GM23338 (cell line): ENCODE measurements around the gene UGT2A3. TPM values are rescaled to one million over a fixed set of nuclear protein-coding genes. Genes with fewer than 3 reads are reported as not detected.

Source experiments
- ATAC-seq: fragments of 200-7000 bp; cut with Tn5 transposase; 3 replicates; pipeline ENCODE4 v1.9.1; 2020
- DNase-seq: peaks from one replicate; pipeline ENCODE4 v3.0.0-alpha.2; 2015; ENCODE audit warnings: low spot score
- H2AFZ ChIP-seq: fragments of 200-600 bp; sonication (generic); 2 replicates; pipeline ENCODE4 v1.8.0; 2016; ENCODE audit warnings: antibody characterized with exemption, mild to moderate bottlenecking, moderate library complexity
- H3F3A ChIP-seq: fragments of 200-600 bp; sonication (generic); replicated peaks from 2 replicates; pipeline ENCODE4 v1.8.0; 2017; ENCODE audit warnings: antibody characterized with exemption, mixed run types, low read depth
- H3K27ac ChIP-seq: fragments of 200-600 bp; sonication (generic); 2 replicates; pipeline ENCODE4 v1.6.1; 2016; ENCODE audit warnings: low read depth
- H3K27me3 ChIP-seq: fragments of 200-600 bp; sonication (generic); 2 replicates; pipeline ENCODE4 v1.8.0; 2016; ENCODE audit warnings: mild to moderate bottlenecking, mixed run types, moderate library complexity; ENCODE audit not compliant: insufficient read depth
- H3K36me3 ChIP-seq: fragments of 200-600 bp; sonication (generic); 2 replicates; pipeline ENCODE4 v1.8.0; 2016; ENCODE audit warnings: mild to moderate bottlenecking; ENCODE audit not compliant: insufficient read depth
- H3K4me1 ChIP-seq: fragments of 200-600 bp; sonication (generic); 2 replicates; pipeline ENCODE4 v1.8.0; 2016; ENCODE audit warnings: mild to moderate bottlenecking, moderate library complexity; ENCODE audit not compliant: insufficient read depth
- H3K4me2 ChIP-seq: fragments of 200-600 bp; sonication (generic); 2 replicates; pipeline ENCODE4 v1.7.1; 2017; ENCODE audit warnings: mixed run types
- H3K4me3 ChIP-seq: fragments of 200-600 bp; sonication (generic); 2 replicates; pipeline ENCODE4 v1.6.1; 2016; ENCODE audit warnings: mixed run types
- H3K79me2 ChIP-seq: fragments of 200-600 bp; sonication (generic); replicated peaks from 2 replicates; pipeline ENCODE4 v1.8.0; 2017; ENCODE audit warnings: mild to moderate bottlenecking; ENCODE audit not compliant: insufficient read depth
- H3K9me2 ChIP-seq: fragments of 200-600 bp; sonication (generic); 2 replicates; pipeline ENCODE4 v1.8.0; 2017; ENCODE audit not compliant: insufficient read depth
- H4K20me1 ChIP-seq: fragments of 200-600 bp; sonication (generic); replicated peaks from 2 replicates; pipeline ENCODE4 v1.8.0; 2017; ENCODE audit warnings: mild to moderate bottlenecking; ENCODE audit not compliant: insufficient read depth
- H3K27ac Mint-ChIP-seq: 2 replicates; pipeline ENCODE4 v1.8.0; 2020; ENCODE audit warnings: inconsistent platforms, mild to moderate bottlenecking, moderate library complexity, mixed read lengths
- H3K27me3 Mint-ChIP-seq: 3 replicates; pipeline ENCODE4 v1.8.0; 2022; ENCODE audit warnings: low read depth, mild to moderate bottlenecking, moderate library complexity, mixed read lengths, inconsistent platforms; ENCODE audit not compliant: insufficient read depth, poor library complexity
- H3K36me3 Mint-ChIP-seq: 3 replicates; pipeline ENCODE4 v1.8.0; 2021; ENCODE audit warnings: low read depth, mild to moderate bottlenecking, inconsistent platforms, moderate library complexity, mixed read lengths
- H3K4me1 Mint-ChIP-seq: 3 replicates; pipeline ENCODE4 v1.8.0; 2020; ENCODE audit warnings: mild to moderate bottlenecking, inconsistent platforms, mixed read lengths
- H3K4me3 Mint-ChIP-seq: 3 replicates; pipeline ENCODE4 v1.8.0; 2021; ENCODE audit warnings: moderate library complexity, mild to moderate bottlenecking, inconsistent platforms, mixed read lengths
- H3K9me3 Mint-ChIP-seq: 3 replicates; pipeline ENCODE4 v1.8.0; 2020; ENCODE audit warnings: moderate library complexity, mild to moderate bottlenecking, inconsistent platforms, mixed read lengths
- CREB1 ChIP-seq: fragments of 250-450 bp; sonication (Bioruptor Pico); IDR thresholded peaks from 2 replicates; pipeline ENCODE4 v1.5.0; 2020; ENCODE audit warnings: low read depth, mild to moderate bottlenecking, moderate library complexity
- EZH2 ChIP-seq: fragments of 200-600 bp; sonication (generic); IDR thresholded peaks from one replicate; pipeline ENCODE4 v1.8.0; 2017; ENCODE audit warnings: antibody characterized with exemption, mild to moderate bottlenecking, low read depth; ENCODE audit not compliant: unreplicated experiment
- EZH2phosphoT487 ChIP-seq: fragments of 200-600 bp; sonication (generic); IDR thresholded peaks from one replicate; pipeline ENCODE4 v1.8.1; 2018; ENCODE audit warnings: antibody characterized with exemption; ENCODE audit not compliant: unreplicated experiment
- JUNB ChIP-seq: IDR thresholded peaks from one replicate; pipeline ENCODE4 v1.6.1; 2016; ENCODE audit warnings: antibody characterized with exemption; ENCODE audit not compliant: unreplicated experiment
- NANOG ChIP-seq: IDR thresholded peaks from 2 replicates; pipeline ENCODE4 v1.6.1; 2016; ENCODE audit warnings: antibody characterized with exemption, borderline replicate concordance
- POLR2AphosphoS5 ChIP-seq: IDR thresholded peaks from 2 replicates; pipeline ENCODE4 v1.6.1; 2016; ENCODE audit warnings: antibody characterized with exemption, low read depth
- STAT1 ChIP-seq: IDR thresholded peaks from one replicate; pipeline ENCODE4 v1.6.1; 2016; ENCODE audit warnings: antibody characterized with exemption; ENCODE audit not compliant: unreplicated experiment
- ZNF114 ChIP-seq: fragments of 250-450 bp; sonication (Bioruptor Pico); IDR thresholded peaks from 2 replicates; pipeline ENCODE4 v1.5.0; 2020; ENCODE audit warnings: mild to moderate bottlenecking, moderate library complexity
- ZNF331 ChIP-seq: fragments of 250-450 bp; sonication (Bioruptor Pico); IDR thresholded peaks from 2 replicates; pipeline ENCODE4 v1.5.0; 2020; ENCODE audit warnings: low read depth, mild to moderate bottlenecking, moderate library complexity
- polyA plus RNA-seq: library from polyadenylated mRNA; unstranded; fragments of >200 nt; fragmentation: Nextera tagmentation; extraction: Ambion mirVana; gene quantifications from 2 replicates; pipeline ENCODE4 v1.2.1, GENCODE V29; 2016
- total RNA-seq: library from RNA; depleted of rRNA; stranded (reverse); fragments of >200 nt; shearing (Covaris generic); gene quantifications from 2 replicates; pipeline ENCODE4 v1.2.3, GENCODE V29; 2014
- TF ChIP-seq, protein P1 (sequence below): IDR thresholded peaks from one replicate; pipeline ENCODE4 v1.6.1; 2018; ENCODE audit warnings: antibody characterized with exemption; ENCODE audit not compliant: unreplicated experiment
- TF ChIP-seq, protein P2 (sequence below), 2 experiments: fragments of 200-600 bp in 1 of 2; sonication (generic) in 1 of 2; conservative IDR thresholded peaks; 2 replicates each; pipeline versions ENCODE4 v1.5.1 to v1.6.1; 2016 to 2017; ENCODE audit warnings: antibody characterized with exemption in 2 of 2, low read depth in 2 of 2, mild to moderate bottlenecking in 2 of 2, moderate library complexity in 1 of 2
- TF ChIP-seq, protein P3 (sequence below): fragments of 250-450 bp; sonication (Bioruptor Pico); IDR thresholded peaks from 2 replicates; pipeline ENCODE4 v1.5.0; 2020; ENCODE audit warnings: mild to moderate bottlenecking, moderate library complexity
- TF ChIP-seq, protein P4 (sequence below): IDR thresholded peaks from 2 replicates; pipeline ENCODE4 v1.6.1; 2016; ENCODE audit warnings: antibody characterized with exemption

The UGT2A3 gene
- total and polyA plus RNA-seq, 2 experiments from 2014 or later, result not detected

DNA sequence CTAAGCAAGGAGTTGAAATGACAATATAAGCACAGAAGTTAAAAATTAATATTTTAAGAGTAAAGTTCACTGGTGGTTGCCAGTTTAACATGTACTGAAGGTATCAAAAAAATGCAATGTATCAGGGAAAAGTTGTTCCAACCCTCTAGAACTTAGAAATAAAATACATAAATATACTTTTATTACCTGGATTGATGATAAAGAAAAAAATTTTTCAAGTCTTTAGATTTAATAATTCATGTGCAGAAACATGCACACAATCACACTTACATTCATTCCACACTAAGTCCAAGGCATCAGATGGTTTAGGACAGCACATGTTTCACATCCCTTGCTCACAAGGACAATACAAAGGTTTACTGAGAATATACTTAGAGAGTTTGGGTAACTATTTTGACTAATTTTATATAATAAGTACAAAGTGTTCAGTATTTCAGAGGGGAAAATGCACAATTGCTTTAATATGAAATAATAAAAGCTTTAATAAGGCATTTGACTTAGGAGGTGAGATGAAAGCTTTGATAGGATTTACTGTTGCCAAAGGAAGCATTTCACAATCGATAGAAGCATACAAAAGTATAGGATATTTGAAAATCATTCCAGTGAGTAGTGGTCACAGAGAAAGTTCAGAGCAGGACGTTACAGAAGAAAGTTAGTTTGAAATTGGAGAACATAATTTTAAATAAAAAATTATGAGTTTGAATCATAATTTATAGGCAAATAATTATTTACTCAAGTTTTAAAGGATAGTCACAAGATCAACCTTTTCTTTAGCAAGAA is 392 bp upstream of the UGT2A3 start:
- no peaks in the 10 kb centered on the region for H4K20me1 ChIP-seq
- no peaks in the 10 kb centered on the region for H3K4me1 ChIP-seq
- H3F3A ChIP-seq, result no peaks in the 10 kb centered on the region
- H3K4me1 Mint-ChIP-seq, result peaks cover 8% of the 10 kb centered on the region
- TF ChIP-seq JUNB, result no peak
- TF ChIP-seq, protein P1, sequence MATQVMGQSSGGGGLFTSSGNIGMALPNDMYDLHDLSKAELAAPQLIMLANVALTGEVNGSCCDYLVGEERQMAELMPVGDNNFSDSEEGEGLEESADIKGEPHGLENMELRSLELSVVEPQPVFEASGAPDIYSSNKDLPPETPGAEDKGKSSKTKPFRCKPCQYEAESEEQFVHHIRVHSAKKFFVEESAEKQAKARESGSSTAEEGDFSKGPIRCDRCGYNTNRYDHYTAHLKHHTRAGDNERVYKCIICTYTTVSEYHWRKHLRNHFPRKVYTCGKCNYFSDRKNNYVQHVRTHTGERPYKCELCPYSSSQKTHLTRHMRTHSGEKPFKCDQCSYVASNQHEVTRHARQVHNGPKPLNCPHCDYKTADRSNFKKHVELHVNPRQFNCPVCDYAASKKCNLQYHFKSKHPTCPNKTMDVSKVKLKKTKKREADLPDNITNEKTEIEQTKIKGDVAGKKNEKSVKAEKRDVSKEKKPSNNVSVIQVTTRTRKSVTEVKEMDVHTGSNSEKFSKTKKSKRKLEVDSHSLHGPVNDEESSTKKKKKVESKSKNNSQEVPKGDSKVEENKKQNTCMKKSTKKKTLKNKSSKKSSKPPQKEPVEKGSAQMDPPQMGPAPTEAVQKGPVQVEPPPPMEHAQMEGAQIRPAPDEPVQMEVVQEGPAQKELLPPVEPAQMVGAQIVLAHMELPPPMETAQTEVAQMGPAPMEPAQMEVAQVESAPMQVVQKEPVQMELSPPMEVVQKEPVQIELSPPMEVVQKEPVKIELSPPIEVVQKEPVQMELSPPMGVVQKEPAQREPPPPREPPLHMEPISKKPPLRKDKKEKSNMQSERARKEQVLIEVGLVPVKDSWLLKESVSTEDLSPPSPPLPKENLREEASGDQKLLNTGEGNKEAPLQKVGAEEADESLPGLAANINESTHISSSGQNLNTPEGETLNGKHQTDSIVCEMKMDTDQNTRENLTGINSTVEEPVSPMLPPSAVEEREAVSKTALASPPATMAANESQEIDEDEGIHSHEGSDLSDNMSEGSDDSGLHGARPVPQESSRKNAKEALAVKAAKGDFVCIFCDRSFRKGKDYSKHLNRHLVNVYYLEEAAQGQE, result no peak
- TF ChIP-seq EZH2phosphoT487, result no peak
- TF ChIP-seq NANOG, result no peak
- TF ChIP-seq POLR2AphosphoS5, result no peak
- TF ChIP-seq EZH2, result no peak
- no peak for TF ChIP-seq CREB1 (CRISPR knock-in tag)
- no peak for TF ChIP-seq ZNF331 (CRISPR knock-in tag)
- TF ChIP-seq, protein P2, sequence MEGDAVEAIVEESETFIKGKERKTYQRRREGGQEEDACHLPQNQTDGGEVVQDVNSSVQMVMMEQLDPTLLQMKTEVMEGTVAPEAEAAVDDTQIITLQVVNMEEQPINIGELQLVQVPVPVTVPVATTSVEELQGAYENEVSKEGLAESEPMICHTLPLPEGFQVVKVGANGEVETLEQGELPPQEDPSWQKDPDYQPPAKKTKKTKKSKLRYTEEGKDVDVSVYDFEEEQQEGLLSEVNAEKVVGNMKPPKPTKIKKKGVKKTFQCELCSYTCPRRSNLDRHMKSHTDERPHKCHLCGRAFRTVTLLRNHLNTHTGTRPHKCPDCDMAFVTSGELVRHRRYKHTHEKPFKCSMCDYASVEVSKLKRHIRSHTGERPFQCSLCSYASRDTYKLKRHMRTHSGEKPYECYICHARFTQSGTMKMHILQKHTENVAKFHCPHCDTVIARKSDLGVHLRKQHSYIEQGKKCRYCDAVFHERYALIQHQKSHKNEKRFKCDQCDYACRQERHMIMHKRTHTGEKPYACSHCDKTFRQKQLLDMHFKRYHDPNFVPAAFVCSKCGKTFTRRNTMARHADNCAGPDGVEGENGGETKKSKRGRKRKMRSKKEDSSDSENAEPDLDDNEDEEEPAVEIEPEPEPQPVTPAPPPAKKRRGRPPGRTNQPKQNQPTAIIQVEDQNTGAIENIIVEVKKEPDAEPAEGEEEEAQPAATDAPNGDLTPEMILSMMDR (conservative IDR thresholded peaks at IDR 0.05; ENCODE audit: low read depth in 2 of 2), result no peak
- no peak for TF ChIP-seq STAT1
- TF ChIP-seq, protein P3, sequence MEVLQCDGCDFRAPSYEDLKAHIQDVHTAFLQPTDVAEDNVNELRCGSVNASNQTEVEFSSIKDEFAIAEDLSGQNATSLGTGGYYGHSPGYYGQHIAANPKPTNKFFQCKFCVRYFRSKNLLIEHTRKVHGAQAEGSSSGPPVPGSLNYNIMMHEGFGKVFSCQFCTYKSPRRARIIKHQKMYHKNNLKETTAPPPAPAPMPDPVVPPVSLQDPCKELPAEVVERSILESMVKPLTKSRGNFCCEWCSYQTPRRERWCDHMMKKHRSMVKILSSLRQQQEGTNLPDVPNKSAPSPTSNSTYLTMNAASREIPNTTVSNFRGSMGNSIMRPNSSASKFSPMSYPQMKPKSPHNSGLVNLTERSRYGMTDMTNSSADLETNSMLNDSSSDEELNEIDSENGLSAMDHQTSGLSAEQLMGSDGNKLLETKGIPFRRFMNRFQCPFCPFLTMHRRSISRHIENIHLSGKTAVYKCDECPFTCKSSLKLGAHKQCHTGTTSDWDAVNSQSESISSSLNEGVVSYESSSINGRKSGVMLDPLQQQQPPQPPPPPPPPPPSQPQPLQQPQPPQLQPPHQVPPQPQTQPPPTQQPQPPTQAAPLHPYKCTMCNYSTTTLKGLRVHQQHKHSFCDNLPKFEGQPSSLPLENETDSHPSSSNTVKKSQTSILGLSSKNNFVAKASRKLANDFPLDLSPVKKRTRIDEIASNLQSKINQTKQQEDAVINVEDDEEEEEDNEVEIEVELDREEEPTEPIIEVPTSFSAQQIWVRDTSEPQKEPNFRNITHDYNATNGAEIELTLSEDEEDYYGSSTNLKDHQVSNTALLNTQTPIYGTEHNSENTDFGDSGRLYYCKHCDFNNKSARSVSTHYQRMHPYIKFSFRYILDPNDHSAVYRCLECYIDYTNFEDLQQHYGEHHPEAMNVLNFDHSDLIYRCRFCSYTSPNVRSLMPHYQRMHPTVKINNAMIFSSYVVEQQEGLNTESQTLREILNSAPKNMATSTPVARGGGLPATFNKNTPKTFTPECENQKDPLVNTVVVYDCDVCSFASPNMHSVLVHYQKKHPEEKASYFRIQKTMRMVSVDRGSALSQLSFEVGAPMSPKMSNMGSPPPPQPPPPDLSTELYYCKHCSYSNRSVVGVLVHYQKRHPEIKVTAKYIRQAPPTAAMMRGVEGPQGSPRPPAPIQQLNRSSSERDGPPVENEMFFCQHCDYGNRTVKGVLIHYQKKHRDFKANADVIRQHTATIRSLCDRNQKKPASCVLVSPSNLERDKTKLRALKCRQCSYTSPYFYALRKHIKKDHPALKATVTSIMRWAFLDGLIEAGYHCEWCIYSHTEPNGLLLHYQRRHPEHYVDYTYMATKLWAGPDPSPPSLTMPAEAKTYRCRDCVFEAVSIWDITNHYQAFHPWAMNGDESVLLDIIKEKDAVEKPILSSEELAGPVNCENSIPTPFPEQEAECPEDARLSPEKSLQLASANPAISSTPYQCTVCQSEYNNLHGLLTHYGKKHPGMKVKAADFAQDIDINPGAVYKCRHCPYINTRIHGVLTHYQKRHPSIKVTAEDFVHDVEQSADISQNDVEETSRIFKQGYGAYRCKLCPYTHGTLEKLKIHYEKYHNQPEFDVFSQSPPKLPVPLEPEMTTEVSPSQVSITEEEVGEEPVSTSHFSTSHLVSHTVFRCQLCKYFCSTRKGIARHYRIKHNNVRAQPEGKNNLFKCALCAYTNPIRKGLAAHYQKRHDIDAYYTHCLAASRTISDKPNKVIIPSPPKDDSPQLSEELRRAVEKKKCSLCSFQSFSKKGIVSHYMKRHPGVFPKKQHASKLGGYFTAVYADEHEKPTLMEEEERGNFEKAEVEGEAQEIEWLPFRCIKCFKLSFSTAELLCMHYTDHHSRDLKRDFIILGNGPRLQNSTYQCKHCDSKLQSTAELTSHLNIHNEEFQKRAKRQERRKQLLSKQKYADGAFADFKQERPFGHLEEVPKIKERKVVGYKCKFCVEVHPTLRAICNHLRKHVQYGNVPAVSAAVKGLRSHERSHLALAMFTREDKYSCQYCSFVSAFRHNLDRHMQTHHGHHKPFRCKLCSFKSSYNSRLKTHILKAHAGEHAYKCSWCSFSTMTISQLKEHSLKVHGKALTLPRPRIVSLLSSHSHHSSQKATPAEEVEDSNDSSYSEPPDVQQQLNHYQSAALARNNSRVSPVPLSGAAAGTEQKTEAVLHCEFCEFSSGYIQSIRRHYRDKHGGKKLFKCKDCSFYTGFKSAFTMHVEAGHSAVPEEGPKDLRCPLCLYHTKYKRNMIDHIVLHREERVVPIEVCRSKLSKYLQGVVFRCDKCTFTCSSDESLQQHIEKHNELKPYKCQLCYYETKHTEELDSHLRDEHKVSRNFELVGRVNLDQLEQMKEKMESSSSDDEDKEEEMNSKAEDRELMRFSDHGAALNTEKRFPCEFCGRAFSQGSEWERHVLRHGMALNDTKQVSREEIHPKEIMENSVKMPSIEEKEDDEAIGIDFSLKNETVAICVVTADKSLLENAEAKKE, result no peak
- TF ChIP-seq, protein P4, sequence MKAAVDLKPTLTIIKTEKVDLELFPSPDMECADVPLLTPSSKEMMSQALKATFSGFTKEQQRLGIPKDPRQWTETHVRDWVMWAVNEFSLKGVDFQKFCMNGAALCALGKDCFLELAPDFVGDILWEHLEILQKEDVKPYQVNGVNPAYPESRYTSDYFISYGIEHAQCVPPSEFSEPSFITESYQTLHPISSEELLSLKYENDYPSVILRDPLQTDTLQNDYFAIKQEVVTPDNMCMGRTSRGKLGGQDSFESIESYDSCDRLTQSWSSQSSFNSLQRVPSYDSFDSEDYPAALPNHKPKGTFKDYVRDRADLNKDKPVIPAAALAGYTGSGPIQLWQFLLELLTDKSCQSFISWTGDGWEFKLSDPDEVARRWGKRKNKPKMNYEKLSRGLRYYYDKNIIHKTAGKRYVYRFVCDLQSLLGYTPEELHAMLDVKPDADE, result no peak
- no peak for TF ChIP-seq ZNF114 (CRISPR knock-in tag)
- H3K27me3 ChIP-seq, result no peaks in the 10 kb centered on the region
- H3K4me3 ChIP-seq, result no peak overlapping the region
- no peaks in the 10 kb centered on the region for H3K9me2 ChIP-seq
- H3K27ac Mint-ChIP-seq, result no peak overlapping the region
- H3K79me2 ChIP-seq, result no peaks in the 10 kb centered on the region
- H3K4me2 ChIP-seq, result no peak overlapping the region
- no peaks in the 10 kb centered on the region; the same call in 1 of the 2 replicates for H3K36me3 ChIP-seq
- ATAC-seq, result no peak
- DNase-seq, result no peak
- H3K36me3 Mint-ChIP-seq, result no peaks in the 10 kb centered on the region
- H3K27ac ChIP-seq, result no peak overlapping the region
- peaks cover 3% of the 10 kb centered on the region; the same call in 1 of the 3 replicates for H3K9me3 Mint-ChIP-seq
- H2AFZ ChIP-seq, result no peak overlapping the region
- no peak overlapping the region for H3K4me3 Mint-ChIP-seq
- no peaks in the 10 kb centered on the region for H3K27me3 Mint-ChIP-seq
